ENCODE data around the gene SCYGR7. TPM values are rescaled to one million over a fixed set of nuclear protein-coding genes. Genes with fewer than 3 reads are reported as not detected.

SCYGR7 gene, protein sequence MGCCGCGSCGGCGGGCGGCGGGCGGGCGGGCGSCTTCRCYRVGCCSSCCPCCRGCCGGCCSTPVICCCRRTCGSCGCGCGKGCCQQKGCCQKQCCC
- not detected in 2 replicates for total RNA-seq (2011; cell fraction: chromatin; rRNA removed; ENCODE audit: low replicate concordance)
- not detected in 2 replicates for total RNA-seq (2011; cell fraction: nucleolus; rRNA removed)
- not detected in 2 replicates for total RNA-seq (2011; cell fraction: nucleoplasm; rRNA removed)
- not detected in 2 replicates for total RNA-seq (2014; rRNA removed)
- not detected in 2 replicates for total RNA-seq (2014; rRNA removed; fragmentation: Illumina TruSeq; extraction: Trizol)
- total RNA-seq (2015; rRNA removed; fragmentation: Illumina TruSeq; extraction: Trizol), result not detected in 2 replicates
- not detected in 2 replicates for total RNA-seq (2021)
- polyA plus RNA-seq (2011; rRNA removed), result not detected in 2 replicates
- not detected in 2 replicates for polyA plus RNA-seq (2011; cell fraction: cytosol; rRNA removed)
- not detected in 2 replicates for polyA plus RNA-seq (2011; cell fraction: nucleus; rRNA removed)
- not detected in 2 replicates for polyA plus RNA-seq (2012)
- polyA plus RNA-seq (2014; fragmentation: Illumina TruSeq; extraction: Trizol), result not detected in 2 replicates
- not detected for polyA plus RNA-seq (2014; fragmentation: Nextera tagmentation; extraction: Ambion mirVana)
- not detected in 2 replicates for polyA plus RNA-seq (2014; rRNA removed)
- not detected in 2 replicates for polyA minus RNA-seq (2011; rRNA and poly(A)+ RNA removed)
- not detected in 2 replicates for polyA minus RNA-seq (2011; cell fraction: cytosol; rRNA and poly(A)+ RNA removed)
- polyA minus RNA-seq (2011; cell fraction: nucleus; rRNA and poly(A)+ RNA removed), result not detected in 2 replicates
- Bru-seq, nascent RNA, result not detected
- not detected for BruChase-seq, experiment 1, labeled RNA remaining after a 2-hour chase
- not detected for BruChase-seq, experiment 2, labeled RNA remaining after a 6-hour chase
- long read RNA-seq, experiment 1, result 0 reads
- long read RNA-seq, experiment 2, result 0 reads
- long read RNA-seq, experiment 3, result 0 reads

GRCh38 chr2:227728035-227728434 is at the start of gene SCYGR7:
Gene SCYGR7, plus strand, starts transcription at chr2:227728335. Its CDS starts 0 bp downstream, at chr2:227728335.
- no peak within 1 kb of the TSS for H2AFZ ChIP-seq (ENCODE audit: low read depth, low read length)
- intact Hi-C loops (cut with micrococcal nuclease) (no loop called here), in situ Hi-C loops (cut with MboI) (no loop called here)
- H3K4me3 ChIP-seq, result no peak within 1 kb of the TSS
- H3K4me1 ChIP-seq (replicated peaks in 1 of 2; ENCODE audit: control insufficient read depth in 2 of 2, insufficient read depth in 2 of 2, low read length in 2 of 2), result no peaks in the 10 kb centered on the region
- no TSS peak for BruUV-seq (replicated peaks)
- DNase-seq (ENCODE audit: extremely low read depth in 1 of 4, low spot score in 3 of 4), result no peak
- no peak within 1 kb of the TSS for H3K9ac ChIP-seq (ENCODE audit: insufficient read depth in 1 of 2, low read depth in 2 of 2, low read length in 2 of 2)
- no peaks in the 10 kb centered on the region for H4K20me1 ChIP-seq (replicated peaks; ENCODE audit: control insufficient read depth, insufficient read depth, low read length)
- ChIA-PET CTCF (ENCODE audit: low intra/inter-chr PET ratio) (no interaction called here), POLR2A (interaction anchor here (0.7 kb wide), 1 partner anchor 35 kb away, joined by 3 read pairs; no protein-coding TSS in a partner anchor)
- no peaks in the 10 kb centered on the region for H3K36me3 ChIP-seq (ENCODE audit: control insufficient read depth, insufficient read depth, low read length)
- WGBS (ENCODE audit: insufficient coverage, low coverage, missing lambda C conversion rate), result 0% methylated on average over 5 of the region's 5 CpGs
- peak; percentile 67; the same call in 1 of the 2 replicates for TF ChIP-seq ZBTB1 (CRISPR knock-in tag; IDR thresholded peaks at IDR 0.05; ENCODE audit: borderline replicate concordance, low read depth)
- TF ChIP-seq ZNF217 (CRISPR knock-in tag; IDR thresholded peaks at IDR 0.05), result no peak
- H3K27me3 ChIP-seq (ENCODE audit: control insufficient read depth in 2 of 2, insufficient read depth in 2 of 2, low read length in 2 of 2), result no peaks in the 10 kb centered on the region
- no peak for FAIRE-seq
- H3K9me3 ChIP-seq (replicated peaks; ENCODE audit: control insufficient read depth, insufficient read depth, low read depth, low read length), result no peaks in the 10 kb centered on the region
- no peaks in the 10 kb centered on the region for H3K9me1 ChIP-seq (ENCODE audit: control insufficient read depth, insufficient read depth, low read length)
- ATAC-seq, result no peak
- no peaks in the 10 kb centered on the region for H3K79me2 ChIP-seq (ENCODE audit: control insufficient read depth, insufficient read depth, low read length)
- no peak within 1 kb of the TSS for H3K4me2 ChIP-seq (ENCODE audit: insufficient read depth, low read length)
- H3K27ac ChIP-seq (ENCODE audit: extremely low read depth, low read depth, low read length), result no peak within 1 kb of the TSS
